Stimulated activated CD4-positive, alpha-beta T cell treated with anti-CD3 and anti-CD28 coated beads, Interleukin-2, amount 100 ng/mL, for 24 hours (primary cell): ENCODE measurements around the gene PREX1.

ENCODE experiments used
- DNase-seq, 2 donors: peaks; one replicate each; pipeline ENCODE4 v3.0.0-alpha.2; 2020

PREX1 gene

GRCh38 chr20:48629960-48630315, 197.9 kb downstream of the PREX1 start:
- no peak for DNase-seq

DNA sequence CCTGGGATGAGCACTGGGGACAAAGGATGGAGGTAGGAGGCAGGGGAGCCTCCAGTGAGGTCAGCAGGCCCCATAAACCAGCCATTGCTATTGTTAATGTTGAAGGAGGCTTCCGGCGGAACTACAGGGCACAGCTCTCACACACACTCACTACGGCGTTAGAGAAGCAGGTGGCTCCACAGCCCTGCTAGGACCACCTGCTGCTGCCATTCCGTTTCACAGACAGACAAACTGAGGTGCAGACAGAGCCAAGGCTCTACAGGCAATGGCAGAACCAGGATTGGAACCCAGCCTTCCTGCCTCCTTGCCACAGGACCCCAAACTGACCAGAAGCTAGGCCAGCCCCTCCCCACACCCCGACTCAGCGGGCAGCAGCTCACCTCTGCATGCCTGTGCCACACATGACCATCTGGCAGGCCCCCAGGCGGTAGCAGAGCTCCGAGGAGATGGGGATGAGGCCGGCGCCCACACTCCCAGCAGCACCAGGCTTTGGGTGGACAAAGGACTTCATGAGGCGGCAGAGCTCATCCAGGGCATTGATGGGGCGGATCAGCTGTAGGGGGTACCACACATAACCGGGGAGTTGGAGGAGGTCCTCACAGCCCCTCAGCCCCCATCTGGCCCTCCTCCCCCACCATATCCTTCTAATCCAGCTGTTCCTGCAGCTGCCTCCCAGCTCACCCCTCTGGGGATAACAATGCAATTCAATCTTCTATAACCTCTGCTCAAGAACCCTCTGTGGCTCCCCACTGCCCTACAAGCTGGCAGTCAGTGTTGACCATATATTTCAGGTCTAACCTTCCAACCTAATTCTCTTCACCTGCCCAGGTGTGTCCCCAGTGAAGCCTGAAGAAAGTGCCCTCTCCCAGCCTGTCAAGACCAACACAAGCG, 198.5 kb downstream of the PREX1 start:
- DNase-seq = no peak

GRCh38 chr20:48627737-48628128, 200.1 kb downstream of the PREX1 start:
- DNase-seq = no peak

GRCh38 chr20:48626938-48627736, 200.7 kb downstream of the PREX1 start:
- no peak for DNase-seq

DNA sequence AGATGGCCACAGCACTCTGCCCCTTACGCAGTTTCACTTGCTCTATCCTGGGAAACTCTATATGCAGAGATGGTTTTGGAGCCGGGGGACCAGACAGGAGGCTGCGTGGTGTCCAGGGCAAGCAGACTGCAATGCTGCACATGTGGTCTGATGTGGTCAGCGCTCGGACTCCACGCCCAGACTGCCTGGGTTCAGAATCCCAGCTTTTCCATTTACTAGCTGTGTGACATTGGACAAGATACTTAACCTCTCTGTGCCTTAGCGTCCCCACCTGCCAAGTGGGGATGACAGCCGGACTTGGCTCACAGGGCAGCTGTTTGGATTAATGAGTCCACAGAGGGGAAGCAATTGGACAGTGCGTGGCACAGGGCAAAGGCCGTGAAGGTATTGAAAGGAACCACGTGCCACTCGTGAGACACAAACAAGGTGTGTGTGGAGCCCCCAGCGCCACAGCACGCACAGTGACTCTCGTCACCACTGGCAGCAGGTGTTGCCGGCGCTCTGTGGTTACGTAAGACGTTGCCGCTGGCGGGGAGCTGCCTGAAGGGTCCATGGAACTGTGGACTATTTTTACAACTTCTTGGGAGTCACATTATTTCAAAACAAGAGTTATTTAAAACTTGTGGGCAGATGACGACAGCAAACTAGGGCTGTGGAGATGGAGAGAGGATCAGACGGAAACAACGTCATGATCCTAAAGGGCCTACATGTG, 201.4 kb downstream of the PREX1 start:
- DNase-seq = no peak

- DNase-seq = no peak
Measured at GRCh38 chr20:48625136-48625900, 202.5 kb downstream of the PREX1 start.

- no peak for DNase-seq
Measured at GRCh38 chr20:48624315-48625020, 203.3 kb downstream of the PREX1 start.

DNA sequence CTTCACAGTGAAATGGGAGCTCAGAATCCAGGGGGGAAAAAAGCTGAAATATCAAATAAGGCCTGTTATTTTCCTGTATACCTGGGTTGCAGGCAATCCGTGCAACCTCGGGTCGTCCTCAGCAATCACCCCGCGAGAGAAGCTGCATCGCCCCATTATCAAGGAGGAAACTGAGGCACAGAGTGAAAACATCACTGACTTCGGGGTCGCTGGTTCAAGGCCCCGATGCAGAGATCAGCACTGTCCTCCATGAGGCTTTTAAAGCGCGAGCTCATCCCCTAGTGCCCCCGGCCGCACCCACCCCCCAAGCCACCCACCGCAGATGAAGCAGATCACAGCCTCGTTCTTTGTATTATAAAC, 203.9 kb downstream of the PREX1 start:
- no peak for DNase-seq

GRCh38 chr20:48623176-48623905, 204.5 kb downstream of the PREX1 start:
- no peak for DNase-seq

DNA sequence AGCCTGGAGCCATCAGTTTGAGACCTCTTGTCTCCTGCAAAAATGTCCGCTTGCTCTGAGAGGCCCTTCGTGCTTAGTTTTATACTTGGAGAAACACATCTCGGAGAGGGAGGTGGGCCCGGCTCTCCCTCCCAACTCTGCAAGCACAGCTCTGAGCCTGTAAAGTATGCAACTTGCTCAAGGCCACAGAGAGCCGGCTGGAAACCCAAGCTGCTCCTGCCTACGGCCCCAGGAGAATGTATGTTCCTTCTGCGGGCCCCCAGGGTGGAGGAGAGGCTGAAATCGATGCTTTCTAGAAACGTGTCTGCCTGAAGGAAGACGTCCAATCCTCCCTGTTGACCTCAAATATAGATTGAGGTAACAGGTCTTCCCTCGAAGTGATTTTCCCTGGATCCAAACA, 205.4 kb downstream of the PREX1 start:
- no peak for DNase-seq

GRCh38 chr20:48621376-48622078, 206.3 kb downstream of the PREX1 start:
- DNase-seq = no peak

DNA sequence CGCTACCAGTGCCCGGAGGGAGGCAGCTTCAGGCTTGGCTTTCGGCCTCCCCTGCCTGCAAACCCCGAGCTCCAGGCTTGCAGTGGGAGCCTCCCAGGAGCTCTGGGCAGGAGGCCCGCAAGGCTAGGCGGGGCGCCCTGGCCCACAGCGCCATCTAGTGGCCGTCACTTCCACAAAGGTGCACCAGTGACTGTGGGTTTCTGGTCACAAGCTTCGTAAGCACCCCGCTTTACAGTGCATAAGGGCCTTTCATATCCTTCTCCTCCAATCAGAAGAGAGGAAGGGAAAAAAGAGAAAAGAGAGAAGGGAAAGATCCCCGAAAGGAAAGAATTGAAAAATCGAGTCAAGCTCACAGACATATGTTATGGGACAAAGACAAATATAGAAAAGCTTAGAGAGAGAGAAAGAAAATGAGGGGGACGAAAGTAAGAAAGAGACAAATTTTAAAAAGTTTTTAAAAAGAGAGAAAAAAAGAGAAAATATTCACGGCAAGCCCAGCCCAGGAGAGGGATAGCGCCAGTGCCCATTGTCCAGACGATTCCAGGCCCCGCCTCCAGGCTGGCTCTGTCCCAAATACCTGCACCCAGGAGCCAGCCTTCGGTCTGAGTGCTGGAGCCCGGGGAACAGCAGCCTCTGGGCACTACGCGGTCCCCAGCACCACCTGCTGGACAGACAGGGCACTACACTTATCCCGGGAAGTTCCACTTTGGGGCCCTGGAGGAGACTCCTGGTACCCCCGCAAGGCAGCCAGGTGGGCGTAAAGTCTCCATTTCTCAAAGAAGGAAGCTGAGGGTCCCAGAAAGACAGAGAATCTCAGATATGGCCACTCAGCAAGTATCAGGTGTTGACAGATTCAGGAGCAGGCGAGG, 207.1 kb downstream of the PREX1 start:
- DNase-seq = peak; percentile 79 to 86

GRCh38 chr20:48620154-48620506, 207.7 kb downstream of the PREX1 start:
- no peak for DNase-seq

GRCh38 chr20:48619126-48620101, 208.4 kb downstream of the PREX1 start:
- DNase-seq = no peak

GRCh38 chr20:48618631-48619030, 209.2 kb downstream of the PREX1 start:
- no peak for DNase-seq

- no peak for DNase-seq
Measured at GRCh38 chr20:48618052-48618451, 209.7 kb downstream of the PREX1 start.

DNA sequence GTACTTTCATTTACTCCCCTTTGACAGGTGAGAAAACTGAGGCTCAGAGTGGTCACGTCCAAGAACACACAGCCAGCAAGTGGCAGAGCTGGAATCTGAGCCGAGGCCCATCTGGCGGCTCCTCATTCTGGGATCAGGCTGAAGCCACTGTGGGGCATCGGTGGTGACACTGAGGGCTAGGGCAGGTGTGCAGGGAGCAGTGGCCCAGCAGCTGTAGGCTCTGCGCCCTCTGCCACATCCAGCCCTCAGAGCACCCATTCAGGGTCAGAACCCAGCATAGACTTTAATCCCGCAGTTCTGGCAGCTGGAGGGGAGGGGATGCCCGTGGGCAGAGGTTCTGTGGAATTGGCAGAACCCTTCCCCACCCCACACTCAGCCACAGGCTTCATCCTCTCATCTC, 210.3 kb downstream of the PREX1 start:
- DNase-seq = no peak

GRCh38 chr20:48616481-48616880, 211.3 kb downstream of the PREX1 start:
- DNase-seq = no peak

DNA sequence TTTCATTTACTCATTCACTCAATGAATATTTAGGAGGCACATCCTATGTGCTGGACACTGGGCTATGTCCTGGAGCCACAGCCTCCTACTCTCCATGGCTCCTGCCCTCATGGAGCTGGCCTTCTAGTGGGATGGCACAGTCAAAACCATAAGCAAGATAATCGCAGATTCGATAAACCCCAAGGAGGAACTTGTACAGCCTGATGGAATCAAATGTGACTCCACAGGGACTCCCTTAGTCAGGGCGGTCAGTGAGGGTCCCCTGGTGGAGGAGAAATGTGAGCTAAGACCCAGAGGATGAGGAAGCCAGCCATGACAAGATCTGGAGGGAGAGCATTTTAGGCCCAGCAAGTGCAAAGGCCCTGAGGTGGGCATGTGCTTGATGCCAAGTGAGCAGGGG, 211.9 kb downstream of the PREX1 start:
- no peak for DNase-seq
